Measurements from ENCODE around the gene PNKP.

- TF ChIP-seq CTCF (IDR thresholded peaks at IDR 0.05 in 4 of 5, conservative IDR thresholded peaks at IDR 0.05 in 1 of 5): no peak
- no peak for TF ChIP-seq POLR2A (IDR thresholded peaks at IDR 0.05)
These were observed 8.6 kb upstream of the PNKP start for GRCh38 chr19:49875857-49876421.

Data from gastrocnemius medialis (tissue), 4 donors.